ENCODE measurements around the gene INPP4A.

The INPP4A gene

DNA sequence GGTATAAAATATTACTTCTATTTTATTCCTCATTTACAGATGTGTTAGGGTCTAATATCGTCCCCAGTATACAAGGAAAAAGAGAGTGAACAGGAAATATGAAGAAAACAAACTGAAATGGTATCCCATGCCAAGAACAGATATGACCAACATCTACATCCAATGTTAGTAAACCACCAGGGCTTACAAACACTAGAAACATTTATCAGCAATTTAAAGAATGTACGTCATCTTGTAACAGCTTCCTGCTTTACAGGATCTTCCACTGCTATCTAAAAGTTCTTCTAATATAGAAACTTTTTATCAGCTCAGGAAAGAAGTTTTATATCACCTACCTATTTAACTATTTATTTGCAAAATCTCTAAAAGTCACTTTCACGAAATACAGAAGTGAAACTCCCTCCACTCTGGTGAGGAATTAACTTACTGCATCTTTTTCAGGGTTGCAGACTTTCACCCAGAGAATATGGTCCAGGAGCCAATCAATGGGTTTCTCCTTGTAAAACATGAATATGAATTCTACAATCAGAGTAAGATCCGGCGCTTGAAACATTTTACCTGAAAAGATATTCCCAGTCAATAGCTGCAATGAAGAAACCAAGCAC, 198.9 kb downstream of the INPP4A start:
- no peak overlapping the region for H3K27ac ChIP-seq (ENCODE audit: low read depth, low read length)
- H3K9me3 ChIP-seq (ENCODE audit: insufficient read depth, low read depth, low read length) = no peaks in the 10 kb centered on the region

More for the DNA sequence above, 198.9 kb downstream of the INPP4A start:
- WGBS = 92% methylated on average over 4 of the region's 5 CpGs
- Histone ChIP-seq H3K4me3 (ENCODE audit: low read length) (no peak overlapping the region), H3K27me3 (ENCODE audit: insufficient read depth, low read length) (no peaks in the 10 kb centered on the region), H3K36me3 (ENCODE audit: insufficient read depth, low read length) (no peaks in the 10 kb centered on the region), H3K4me1 (ENCODE audit: insufficient read depth, low read length) (peaks cover 5% of the 10 kb centered on the region), H3K9ac (ENCODE audit: low read depth, low read length) (no peak overlapping the region)

All from HUES64 (cell line).